Left ventricle myocardium superior (tissue), 1 donor: ENCODE measurements around the gene PNPLA5. TPM values are rescaled to one million over a fixed set of nuclear protein-coding genes. Genes with fewer than 3 reads are reported as not detected.
"Not testable (repeated sequence)": the region's sequence is repeated elsewhere in the genome, so short reads cannot be mapped to it uniquely, and the experiment has no call there.

ENCODE experiments used
- ATAC-seq: fragments of 200-7000 bp; cut with Tn5 transposase; one replicate; pipeline ENCODE4 v1.9.1; 2020; ENCODE audit warnings: mild to moderate bottlenecking, moderate library complexity
- DNase-seq: peaks from one replicate; pipeline ENCODE4 v3.0.0-alpha.2; 2020
- intact Hi-C: fragments of 100-400 bp; cut with micrococcal nuclease; formaldehyde crosslinking; loops from one replicate; pipeline ENCODE4 v1.11.0; 2022
- total RNA-seq: library from RNA; stranded (reverse); fragmentation: NEBNext Ultra II Directional; extraction: Animal tissue kit (Norgen Biotek cat#: 25700); gene quantifications from one replicate; pipeline ENCODE4 v1.2.1, GENCODE V29; 2021
- donor health status: DM: no; HTN: yes; CAD: no; lungs with severe emphysema.

Gene PNPLA5
- total RNA-seq, 1 donor from 2014 or later = not detected

- ATAC-seq, intact Hi-C loops: not testable (repeated sequence)
- peak; percentile 59 for DNase-seq
These were observed 12.6 kb upstream of the PNPLA5 start for GRCh38 chr22:43904412-43904811.

GRCh38 chr22:43903033-43903432, 11.2 kb upstream of the PNPLA5 start:
- intact Hi-C loops, DNase-seq, ATAC-seq: not testable (repeated sequence)

GRCh38 chr22:43901976-43902643, 10.3 kb upstream of the PNPLA5 start:
- peak; percentile 26 for ATAC-seq

GRCh38 chr22:43900206-43900605, 8.4 kb upstream of the PNPLA5 start:
- DNase-seq = no peak
- ATAC-seq = no peak
- intact Hi-C loops = no loop called here

More at GRCh38 chr22:43901976-43902643, 10.3 kb upstream of the PNPLA5 start:
- intact Hi-C loops = no loop called here
- DNase-seq = no peak

GRCh38 chr22:43897751-43898261, 6.0 kb upstream of the PNPLA5 start:
- no peak for ATAC-seq
- intact Hi-C loops = no loop called here

GRCh38 chr22:43895986-43896645, 4.3 kb upstream of the PNPLA5 start:
- ATAC-seq = no peak
- DNase-seq = no peak
- intact Hi-C loops = no loop called here

More at GRCh38 chr22:43897751-43898261, 6.0 kb upstream of the PNPLA5 start:
- no peak for DNase-seq

- ATAC-seq = no peak
- intact Hi-C loops = no loop called here
- no peak for DNase-seq
These were observed 2.3 kb upstream of the PNPLA5 start for GRCh38 chr22:43894122-43894521.

- no peak for DNase-seq
These were observed 1.5 kb upstream of the PNPLA5 start for GRCh38 chr22:43893266-43893665.

GRCh38 chr22:43892183-43892894, 526 bp upstream of the PNPLA5 start:
- ATAC-seq = no peak
- intact Hi-C loops = no loop called here
- DNase-seq = no peak

More at GRCh38 chr22:43893266-43893665, 1.5 kb upstream of the PNPLA5 start:
- intact Hi-C loops = no loop called here
- no peak for ATAC-seq

GRCh38 chr22:43890901-43891331, 897 bp downstream of the PNPLA5 start:
- DNase-seq (no peak), ATAC-seq (no peak)
- intact Hi-C loops = no loop called here

GRCh38 chr22:43889860-43890253, 2.0 kb downstream of the PNPLA5 start:
- no peak for DNase-seq
- intact Hi-C loops = no loop called here

GRCh38 chr22:43889201-43889859, 2.5 kb downstream of the PNPLA5 start:
- ATAC-seq (no peak), DNase-seq (no peak)
- intact Hi-C loops = no loop called here

More at GRCh38 chr22:43889860-43890253, 2.0 kb downstream of the PNPLA5 start:
- ATAC-seq = no peak

GRCh38 chr22:43888740-43889139, 3.1 kb downstream of the PNPLA5 start:
- intact Hi-C loops = no loop called here
- ATAC-seq (no peak), DNase-seq (no peak)

GRCh38 chr22:43887391-43887790, 4.4 kb downstream of the PNPLA5 start:
- intact Hi-C loops = no loop called here
- ATAC-seq (no peak), DNase-seq (no peak)

- intact Hi-C loops = no loop called here
- DNase-seq (no peak), ATAC-seq (no peak)
These were observed 5.6 kb downstream of the PNPLA5 start for GRCh38 chr22:43886231-43886630.

GRCh38 chr22:43885786-43886185, 6.0 kb downstream of the PNPLA5 start:
- ATAC-seq = no peak
- DNase-seq = no peak
- intact Hi-C loops = no loop called here

- intact Hi-C loops = no loop called here
These were observed 6.5 kb downstream of the PNPLA5 start for GRCh38 chr22:43885319-43885671.

GRCh38 chr22:43884600-43885318, 7.1 kb downstream of the PNPLA5 start:
- intact Hi-C loops = no loop called here
- ATAC-seq = peak; percentile 73
- DNase-seq = peak; percentile 82

More at GRCh38 chr22:43885319-43885671, 6.5 kb downstream of the PNPLA5 start:
- no peak for ATAC-seq
- no peak for DNase-seq
